Stimulated activated CD8-positive, alpha-beta memory T cell treated with anti-CD3 and anti-CD28 coated beads, Interleukin-12 subunit alpha, Interleukin-12 subunit beta, amount 100 ng/mL, for 24 hours (primary cell): ENCODE measurements around the gene SEMA3C.
"Not testable (repeated sequence)": the region's sequence is repeated elsewhere in the genome, so short reads cannot be mapped to it uniquely, and the experiment has no call there.

Experiments
- DNase-seq: peaks from one replicate; pipeline ENCODE4 v3.0.0-alpha.2; 2020; ENCODE audit errors: extremely low read depth

SEMA3C gene

DNA sequence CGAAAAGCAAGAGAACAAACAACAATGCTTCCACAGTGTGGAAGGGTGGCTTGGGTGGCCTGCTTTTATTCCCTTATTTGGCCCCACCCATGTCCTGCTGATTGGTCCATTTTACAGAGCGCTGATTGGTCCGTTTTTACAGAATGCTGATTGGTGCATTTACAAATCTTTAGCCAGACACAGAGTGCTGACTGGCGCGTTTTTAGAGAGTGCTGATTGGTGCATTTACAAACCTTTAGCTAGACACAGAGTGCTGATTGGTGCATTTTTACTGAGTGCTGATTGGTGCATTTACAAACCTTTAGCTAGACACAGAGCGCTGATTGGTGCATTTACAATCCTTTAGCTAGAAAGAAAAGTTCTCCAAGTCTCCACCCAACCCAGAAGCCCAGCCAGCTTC is 8.1 kb upstream of the SEMA3C start:
- DNase-seq = not testable (repeated sequence)

DNA sequence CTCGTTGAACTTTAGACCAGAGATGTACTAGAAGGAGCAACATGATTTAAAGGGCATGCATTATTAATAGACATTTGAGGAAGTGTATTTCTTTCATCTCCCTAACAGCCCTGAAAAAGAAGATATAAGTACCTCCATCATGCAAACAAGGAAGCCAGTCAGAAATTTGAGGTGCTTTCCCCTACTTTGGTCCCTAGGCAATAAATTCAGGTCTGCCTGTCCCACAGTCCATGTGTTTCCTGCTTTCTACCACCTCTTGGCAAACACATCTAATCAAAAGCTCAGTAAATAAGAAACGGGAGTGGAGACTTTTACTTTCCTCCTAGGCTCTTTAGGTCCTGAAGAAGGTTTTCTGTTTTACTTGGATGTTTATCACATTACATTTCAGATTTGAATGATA is 5.2 kb upstream of the SEMA3C start:
- no peak for DNase-seq

DNA sequence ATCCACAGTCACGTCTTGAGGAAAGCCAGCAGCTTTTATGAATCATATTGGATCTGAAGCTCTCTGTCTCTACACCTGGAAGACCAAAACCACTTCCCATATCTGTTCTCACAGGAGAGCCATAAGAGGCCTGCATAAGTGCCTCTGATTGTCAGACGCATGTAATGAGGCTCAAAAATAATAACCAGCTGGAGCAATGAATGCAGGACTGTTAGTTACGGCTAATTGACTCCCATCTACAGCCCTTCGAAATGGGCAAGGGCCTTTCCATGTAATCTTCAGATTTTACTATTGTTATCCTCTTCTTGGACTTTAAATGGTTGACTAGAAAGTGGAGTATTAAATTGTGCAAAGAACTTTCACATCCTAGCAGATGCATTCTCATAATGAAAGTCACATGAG is 4.4 kb upstream of the SEMA3C start:
- no peak for DNase-seq

DNA sequence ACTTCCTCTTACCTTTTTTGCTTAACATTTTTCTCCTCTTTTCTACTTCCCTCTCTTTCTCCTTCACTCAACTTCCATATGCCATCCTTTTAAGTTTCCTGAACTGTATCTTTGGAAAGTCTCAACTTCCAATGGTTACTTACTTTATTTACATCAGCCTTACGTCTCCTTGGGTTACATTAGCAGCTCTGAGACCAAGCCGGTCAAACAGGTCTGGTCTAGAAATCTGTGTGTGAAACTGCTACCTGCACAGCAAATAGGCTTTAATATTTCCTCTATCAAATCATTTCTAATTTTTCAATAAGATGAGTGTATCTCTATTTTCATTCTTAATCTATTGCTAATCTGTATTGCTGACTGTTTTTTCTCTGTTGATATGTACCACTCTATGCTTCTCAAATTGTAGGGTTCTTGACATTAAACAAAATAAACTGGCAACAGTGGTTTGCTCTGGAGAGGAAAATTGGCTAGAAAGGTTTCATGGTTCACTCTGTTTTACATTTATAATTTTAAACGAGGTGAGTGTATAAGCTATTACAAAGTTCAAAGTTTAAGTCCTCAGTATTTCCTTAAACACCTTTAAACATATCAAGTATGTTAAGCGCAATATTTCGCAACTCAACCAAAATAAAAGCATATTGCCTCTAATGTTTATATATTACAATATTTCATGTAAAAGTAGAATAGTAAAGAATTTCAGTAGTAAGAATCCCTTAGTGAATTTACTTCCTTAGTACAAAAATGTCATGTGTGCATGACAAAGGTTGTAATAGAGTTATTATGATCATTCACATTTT is 3.6 kb upstream of the SEMA3C start:
- DNase-seq = no peak

DNA sequence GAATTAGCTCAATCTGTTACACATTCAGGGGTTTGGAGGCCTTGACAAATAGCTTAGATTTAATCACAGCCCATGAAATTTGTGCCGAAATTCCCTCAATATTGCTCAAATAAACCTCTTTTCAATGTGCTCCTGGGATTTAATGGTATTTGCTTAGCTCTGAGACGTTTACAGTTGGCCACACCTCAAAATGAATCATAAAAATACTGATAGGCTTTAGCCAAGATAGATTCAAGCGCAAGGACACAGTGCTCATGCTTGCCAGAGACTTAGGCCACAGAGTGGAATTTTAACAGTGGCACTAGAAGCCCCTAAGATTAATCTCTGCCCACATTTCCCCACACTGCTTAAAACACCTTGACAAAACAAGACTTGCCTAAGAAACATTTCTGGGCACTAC is 2.3 kb upstream of the SEMA3C start:
- DNase-seq = no peak

DNA sequence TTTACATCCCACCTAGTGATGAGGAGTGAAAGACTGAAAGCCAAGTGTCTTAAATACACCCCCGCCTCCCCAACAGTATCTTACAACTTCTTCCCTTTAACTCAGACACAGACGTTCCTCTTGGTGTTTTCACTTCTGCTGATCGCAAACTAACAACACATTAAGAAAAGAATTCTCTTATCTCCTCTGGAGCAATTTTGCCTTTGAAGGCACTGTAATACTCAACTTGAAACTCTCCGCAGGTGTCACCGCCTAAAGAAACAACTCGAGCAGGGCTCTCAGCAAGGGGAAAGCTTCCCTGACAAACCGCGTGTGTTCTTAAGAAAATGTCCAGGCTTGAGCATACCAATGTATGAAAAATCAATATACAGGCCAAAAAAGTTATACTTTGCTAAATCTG is 452 bp downstream of the SEMA3C start:
- DNase-seq = no peak

DNA sequence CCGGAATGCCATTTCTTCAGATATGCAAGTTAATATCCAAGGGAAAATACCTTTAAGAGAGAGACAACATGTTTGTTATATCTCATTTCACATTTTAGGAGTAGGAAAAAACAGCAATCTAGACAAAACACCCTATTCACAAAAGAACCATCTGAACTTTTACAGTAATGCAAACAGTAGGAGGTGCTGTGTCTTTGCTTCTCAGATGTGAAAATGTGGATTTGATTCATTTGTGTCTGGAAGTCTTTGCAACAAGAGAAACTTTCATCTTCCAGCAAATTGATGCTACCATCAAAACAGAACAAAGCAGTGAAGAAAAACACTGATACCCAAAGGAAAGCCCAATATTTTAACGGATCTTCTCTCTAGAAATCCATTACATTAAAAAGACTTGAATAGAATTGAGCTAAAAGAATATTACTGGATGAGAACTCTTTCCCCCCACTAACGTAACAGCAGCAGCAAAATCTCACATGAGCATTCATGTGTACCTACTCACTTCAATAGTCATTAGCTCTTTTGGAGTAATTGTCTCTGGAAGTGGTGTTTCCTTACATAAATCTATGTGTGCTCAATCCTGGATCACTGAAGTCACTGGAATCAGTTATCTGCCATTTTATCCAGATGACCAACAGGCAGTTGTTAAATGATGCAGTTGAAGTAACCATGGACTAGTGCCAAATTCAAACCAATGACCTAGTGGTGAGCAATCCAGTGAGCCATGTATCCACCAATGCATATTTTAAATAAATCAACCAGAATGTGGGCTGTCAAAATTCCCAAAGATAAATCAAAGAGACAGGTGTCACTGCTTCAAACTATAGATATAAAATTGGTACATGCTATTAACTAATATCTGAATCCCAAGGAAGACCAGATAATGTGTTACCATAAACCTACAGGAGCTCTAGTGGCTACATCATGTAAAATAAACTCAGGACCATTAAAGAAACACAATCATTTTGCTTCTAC is 1.8 kb downstream of the SEMA3C start:
- no peak for DNase-seq

DNA sequence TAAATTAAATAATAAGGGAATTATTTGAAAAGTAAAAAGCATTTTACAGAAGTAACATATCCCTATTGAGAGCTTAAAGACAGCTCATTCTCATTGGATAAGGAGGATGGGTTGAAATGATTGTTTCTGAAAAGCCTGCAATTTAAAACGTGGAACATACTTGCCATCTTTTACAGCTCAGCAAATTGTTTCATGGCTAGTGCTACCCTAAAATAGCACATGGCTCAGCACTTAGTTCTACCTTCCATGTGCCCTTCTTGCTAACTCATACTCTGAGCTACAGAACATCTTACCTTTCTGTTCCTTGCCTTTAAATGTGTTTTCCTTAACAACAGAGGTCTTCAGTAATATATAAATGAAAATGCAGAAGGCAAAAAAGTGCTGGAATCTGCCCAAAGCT is 8.6 kb downstream of the SEMA3C start:
- no peak for DNase-seq

DNA sequence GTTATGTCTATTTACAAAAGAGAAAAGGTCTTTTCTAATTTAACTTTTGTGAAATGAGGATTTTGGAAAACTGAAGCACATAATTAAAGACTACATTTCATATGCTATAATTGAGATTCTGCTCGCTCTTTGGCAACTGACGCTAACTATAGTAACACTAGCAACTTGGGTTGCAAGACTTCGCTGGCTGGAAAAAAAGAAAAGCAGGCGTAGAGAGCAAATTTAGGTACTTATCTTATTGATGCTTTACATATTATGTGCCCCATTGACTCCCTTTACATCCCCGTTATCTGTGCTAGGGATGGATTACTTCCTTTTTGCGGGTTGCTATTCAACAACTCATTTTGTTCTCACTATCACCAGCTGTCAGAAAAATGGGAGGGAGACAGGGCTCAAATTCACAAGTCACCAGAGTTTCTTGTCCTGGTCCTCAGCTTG is 10.5 kb downstream of the SEMA3C start:
- no peak for DNase-seq

DNA sequence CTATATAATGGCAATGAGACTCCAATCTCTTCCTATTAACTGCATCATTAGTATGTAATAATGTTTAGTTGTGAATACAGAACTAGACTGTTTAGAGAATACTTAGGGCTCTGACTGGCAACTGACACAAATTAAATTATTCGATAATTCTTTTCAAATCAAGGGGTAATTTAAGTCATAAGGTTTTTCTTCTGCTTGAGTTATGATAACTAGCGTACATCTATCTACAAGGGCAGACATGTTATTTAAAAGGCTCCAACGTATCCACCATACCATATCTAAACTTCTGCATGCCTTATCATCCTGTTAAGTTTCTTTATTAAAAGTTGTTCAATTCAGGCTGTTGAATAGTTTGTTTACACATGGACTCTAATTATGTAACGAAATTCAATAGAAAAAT is 11.2 kb downstream of the SEMA3C start:
- DNase-seq = no peak

DNA sequence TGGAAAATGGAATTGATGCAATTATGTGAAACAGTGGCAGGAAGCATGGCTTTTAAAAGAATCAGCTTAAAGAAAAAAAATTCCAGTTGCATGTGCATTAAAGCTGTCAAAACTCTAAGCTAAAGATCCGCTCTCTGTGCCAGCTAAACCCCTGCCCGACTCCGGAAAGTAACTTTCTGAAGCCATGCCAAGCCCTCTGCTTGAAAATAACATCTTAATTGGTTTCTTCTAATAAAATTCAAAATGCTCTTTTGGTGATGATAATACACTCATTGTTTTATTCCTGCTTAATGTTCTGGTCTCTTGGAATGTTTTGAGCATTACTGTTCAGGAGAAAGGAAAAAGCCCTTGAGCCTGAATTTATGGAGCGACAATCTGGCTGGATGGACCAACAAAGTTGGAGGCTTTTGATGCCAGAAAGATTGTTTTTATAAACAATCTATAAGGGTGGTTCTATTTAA is 11.7 kb downstream of the SEMA3C start:
- no peak for DNase-seq

DNA sequence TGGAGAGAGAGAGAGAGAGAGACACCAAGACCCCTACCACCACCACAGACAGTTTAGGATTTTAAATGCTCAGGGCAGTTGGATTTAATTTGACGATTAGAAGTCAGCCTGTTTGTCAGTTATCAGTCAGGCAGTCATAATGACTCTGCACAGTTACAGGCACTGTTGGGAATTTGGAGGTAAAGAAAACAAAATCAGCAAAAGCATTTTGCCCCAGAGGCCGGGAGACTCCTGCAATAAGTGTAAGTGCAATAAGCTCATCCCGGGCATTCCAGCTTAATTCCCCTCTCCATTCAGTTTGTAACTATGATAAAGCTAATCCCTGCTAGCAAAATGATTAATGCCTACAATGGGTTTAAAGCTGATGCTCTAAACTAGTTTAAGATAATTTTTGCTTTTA is 13.5 kb downstream of the SEMA3C start:
- no peak for DNase-seq

DNA sequence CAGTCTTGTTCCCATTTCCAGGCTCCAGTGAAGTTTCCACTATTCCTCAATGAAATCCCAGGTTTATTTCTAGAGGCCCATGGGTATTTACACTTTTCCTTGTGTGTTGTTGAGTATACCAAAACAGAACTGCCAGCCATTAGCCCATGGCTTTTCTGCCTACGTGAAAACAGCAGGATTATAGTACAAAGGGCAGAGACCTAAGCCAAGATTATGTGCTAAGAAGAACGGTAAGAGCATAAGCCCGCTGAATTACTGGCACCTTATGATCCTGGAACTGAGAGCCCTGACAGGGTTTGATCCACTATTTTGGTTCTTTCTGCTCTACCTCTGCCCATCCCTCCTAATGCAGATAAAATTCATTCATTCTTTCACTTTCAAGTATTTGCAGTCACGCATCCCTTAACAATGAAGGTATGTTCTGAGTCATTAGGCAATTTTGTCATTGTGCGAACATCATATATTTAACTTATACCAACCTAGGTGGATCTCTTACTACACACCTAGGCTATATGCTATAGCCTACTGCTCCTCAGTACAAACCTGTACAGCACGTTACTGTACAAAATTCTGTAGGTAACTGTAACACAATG is 16.0 kb downstream of the SEMA3C start:
- no peak for DNase-seq

DNA sequence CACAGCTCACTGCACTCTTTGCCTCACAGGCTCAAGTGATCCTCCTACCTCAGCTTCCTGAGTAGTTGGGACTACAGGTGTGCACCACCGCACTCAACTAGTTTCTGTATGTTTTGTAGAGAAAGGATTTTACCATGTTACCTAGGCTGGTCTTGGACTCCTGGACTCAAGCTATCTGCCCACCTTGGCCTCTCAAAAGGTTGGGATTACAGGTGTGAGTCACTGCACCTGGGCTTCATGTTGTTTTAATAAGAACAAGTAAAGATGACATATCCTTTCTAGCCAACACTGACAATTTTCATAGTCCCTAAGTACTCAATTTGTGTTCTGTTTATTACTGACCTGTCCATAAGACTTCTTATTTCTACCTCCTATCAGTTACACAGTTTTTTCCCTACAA is 16.8 kb downstream of the SEMA3C start:
- DNase-seq = no peak

DNA sequence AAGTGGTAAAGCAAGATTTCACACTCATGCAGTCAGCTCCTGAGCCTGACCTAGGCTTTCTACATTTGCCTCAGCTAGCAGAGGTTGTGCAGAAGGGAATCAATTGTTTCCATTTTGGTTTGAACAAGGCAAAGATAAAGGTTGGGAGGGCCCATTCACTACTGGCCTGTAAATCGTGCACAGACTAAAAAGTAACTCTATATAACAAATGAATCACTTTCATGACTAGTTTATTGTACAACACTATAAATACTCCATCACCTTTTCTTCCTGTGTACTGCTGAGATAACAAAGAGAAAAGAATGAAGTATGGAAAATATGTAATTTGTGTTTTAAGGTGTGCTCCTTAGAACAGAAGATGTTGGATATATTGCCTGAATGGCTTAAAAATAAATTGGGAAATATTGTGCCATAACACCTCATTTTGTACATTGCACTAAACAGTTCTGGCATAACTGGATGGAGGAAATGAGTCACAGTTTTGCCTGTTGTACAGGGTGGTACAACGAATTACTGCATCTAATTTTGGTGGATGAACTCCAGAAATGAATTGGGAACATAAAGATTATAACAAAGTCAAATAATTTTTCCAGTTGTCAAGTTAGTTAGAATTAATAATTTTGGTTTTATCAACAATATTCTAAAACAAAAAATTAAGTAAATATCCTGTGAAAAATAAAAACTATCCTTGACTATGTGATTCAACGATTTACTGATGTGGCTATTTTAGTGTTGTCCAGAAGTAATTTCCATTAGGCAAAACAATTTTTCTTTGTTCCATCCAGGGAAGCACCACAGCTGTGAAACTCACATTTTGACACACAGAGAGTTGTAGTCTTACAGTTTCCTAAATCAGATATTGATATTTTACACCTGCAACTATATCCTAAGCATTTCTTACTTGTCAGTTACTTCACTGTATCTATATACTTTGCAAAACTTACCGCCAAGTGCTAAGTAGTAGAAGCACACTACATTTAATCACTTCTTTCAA is 18.0 kb downstream of the SEMA3C start:
- no peak for DNase-seq

DNA sequence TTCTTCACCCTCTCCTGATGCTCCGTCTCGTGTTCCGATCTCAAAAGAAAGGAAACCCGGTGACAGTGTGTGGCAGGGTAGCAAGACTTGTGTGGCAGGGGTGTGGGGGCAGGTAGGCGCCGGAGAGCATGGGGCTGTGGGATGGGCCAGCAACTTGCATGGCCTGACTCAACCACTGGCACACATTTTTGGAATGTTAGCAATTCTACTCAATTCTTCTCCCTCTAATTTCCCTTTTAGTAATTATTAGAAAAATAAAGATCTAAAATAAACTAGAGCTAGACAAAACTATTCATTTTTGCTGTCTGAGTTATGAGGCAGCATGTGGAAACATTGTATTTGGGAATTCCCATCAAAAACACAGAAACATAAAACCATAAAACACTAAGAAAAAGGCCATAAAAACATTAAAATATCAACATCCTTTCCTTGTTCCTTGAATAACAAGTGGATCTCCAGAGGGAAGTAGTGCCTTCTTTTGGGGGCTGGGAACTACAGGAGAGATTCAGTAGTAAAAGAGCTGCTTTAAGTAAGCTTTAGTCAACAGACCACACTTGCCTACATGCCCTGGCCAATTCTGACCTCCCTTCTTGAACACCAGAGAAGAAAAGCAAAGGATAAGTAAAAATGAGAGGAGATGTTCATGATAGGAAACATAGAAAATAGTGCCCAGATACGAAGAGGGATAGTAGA is 21.8 kb downstream of the SEMA3C start:
- no peak for DNase-seq

DNA sequence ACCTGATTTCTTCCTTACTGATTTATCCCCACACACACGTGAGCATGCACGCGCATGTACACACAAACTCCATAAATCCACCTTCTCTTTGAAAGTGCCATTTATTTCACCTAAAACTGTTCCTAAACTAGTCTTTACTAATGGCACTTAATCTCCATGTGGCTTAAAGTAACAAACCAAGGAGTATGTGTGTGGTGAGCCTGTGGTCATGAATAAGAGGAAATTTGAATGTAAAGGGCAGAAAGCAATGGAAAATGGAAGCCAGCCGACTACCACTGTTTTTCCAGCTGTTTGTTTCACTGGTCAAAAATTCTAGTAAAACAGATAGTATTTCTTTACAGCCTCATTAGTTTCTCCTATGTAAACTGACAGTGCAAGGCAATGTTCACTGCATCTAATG is 23.8 kb downstream of the SEMA3C start:
- no peak for DNase-seq

DNA sequence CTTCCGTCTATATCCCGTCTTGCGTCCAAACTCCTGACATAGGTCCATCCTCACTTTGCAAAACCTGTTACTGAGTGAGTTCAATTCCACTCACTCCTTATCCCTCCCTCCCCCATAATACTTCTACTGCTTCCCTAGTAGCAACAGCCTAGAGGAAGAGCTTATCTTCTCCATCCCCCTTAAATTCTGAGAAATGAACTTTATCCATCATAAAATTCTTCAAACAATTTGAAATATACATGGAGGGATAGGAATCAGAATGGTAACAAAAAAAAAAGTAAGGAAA is 27.6 kb downstream of the SEMA3C start:
- no peak for DNase-seq

DNA sequence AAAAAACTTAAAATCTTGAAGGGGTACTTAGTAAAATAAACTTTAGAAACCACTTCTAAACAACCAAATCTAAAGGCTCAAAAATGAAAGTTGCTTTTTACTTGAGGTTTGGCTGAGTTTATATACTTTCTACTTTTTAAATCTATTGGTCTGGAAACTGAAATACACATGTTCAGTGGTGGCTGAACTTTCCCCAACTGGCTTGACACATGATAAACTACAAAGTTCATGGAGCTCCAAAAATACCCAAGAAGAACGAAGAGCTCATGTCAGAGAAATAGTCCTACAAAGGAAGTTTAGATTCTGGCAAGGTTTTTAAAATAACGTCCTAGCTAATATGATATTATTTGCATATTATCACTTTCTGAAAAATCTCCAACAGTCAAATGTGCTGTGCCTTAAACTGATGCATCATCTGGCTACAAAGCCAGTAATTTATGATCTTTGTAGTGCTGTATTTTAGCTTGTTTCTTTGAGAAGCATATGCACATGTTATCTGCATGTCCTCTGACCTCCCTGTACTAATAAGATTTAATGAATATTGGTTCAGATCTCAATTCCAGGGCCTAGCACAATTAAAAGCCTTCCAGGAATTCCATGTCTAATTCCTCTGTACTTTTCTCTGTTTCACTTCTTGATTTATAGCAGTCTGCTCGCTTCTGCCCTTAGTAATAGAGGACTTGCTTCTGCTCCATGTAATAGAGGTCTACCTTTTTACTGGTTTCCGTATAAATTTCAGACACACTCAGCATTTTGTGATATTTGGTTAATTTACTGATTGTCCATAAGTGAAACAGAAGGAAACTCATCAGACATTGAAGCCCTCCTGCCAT is 28.2 kb downstream of the SEMA3C start:
- DNase-seq = no peak

DNA sequence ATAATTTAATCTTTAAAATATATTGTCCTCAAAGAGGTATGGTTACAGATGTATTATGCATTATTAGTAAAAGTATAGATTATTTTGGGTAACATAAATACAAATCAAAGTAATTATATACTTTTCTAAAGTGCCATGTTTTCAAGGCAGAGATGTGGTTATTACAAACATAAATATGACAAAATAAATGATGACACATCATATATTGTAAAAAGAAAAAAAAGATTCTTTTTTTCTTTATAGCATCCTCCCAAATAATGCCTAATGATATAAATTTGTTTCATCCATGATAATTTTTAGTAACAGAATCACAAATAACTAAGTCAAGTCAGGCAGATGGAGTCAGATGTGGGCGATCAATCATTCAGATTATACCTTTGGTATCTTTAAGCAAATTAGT is 29.3 kb downstream of the SEMA3C start:
- DNase-seq = no peak
